GM03348 (cell line): ENCODE results near the gene ITFG1.
"Not testable (repeated sequence)": the region's sequence is repeated elsewhere in the genome, so short reads cannot be mapped to it uniquely, and the experiment has no call there.

Experiments used
- DNase-seq: peaks from one replicate; pipeline ENCODE4 v3.0.0; 2012; ENCODE audit warnings: low spot score

Gene ITFG1

GRCh38 chr16:47236716-47237115 is 224.1 kb downstream of the ITFG1 start:
- no peak for DNase-seq

GRCh38 chr16:47230296-47230695 is 230.6 kb downstream of the ITFG1 start:
- no peak for DNase-seq

- DNase-seq, result no peak
Observed at GRCh38 chr16:47229053-47230050, 231.5 kb downstream of the ITFG1 start.

- DNase-seq, result no peak
Observed at GRCh38 chr16:47228241-47228640, 232.6 kb downstream of the ITFG1 start.

GRCh38 chr16:47213761-47214440 is 247.0 kb downstream of the ITFG1 start:
- no peak for DNase-seq

- DNase-seq, result no peak
Observed at GRCh38 chr16:47211218-47211617, 249.6 kb downstream of the ITFG1 start.

- no peak for DNase-seq
Observed at GRCh38 chr16:47204736-47205504, 255.9 kb downstream of the ITFG1 start.

- not testable (repeated sequence) for DNase-seq
Observed at GRCh38 chr16:47203433-47203832, 257.4 kb downstream of the ITFG1 start.

GRCh38 chr16:47198180-47198575 is 262.7 kb downstream of the ITFG1 start:
- DNase-seq, result no peak

GRCh38 chr16:47197536-47198179 is 263.2 kb downstream of the ITFG1 start:
- peak; percentile 38 for DNase-seq

- no peak for DNase-seq
Observed at GRCh38 chr16:47196457-47196856, 264.4 kb downstream of the ITFG1 start.

- no peak for DNase-seq
Observed at GRCh38 chr16:47182318-47182717, 278.5 kb downstream of the ITFG1 start.

- not testable (repeated sequence) for DNase-seq
Observed at GRCh38 chr16:47181066-47181465, 279.8 kb downstream of the ITFG1 start.

- no peak for DNase-seq
Observed at GRCh38 chr16:47180073-47180472, 280.8 kb downstream of the ITFG1 start.

GRCh38 chr16:47175152-47175551 is 285.7 kb downstream of the ITFG1 start:
- DNase-seq, result no peak

GRCh38 chr16:47162670-47163420 is 298.0 kb downstream of the ITFG1 start:
- no peak for DNase-seq

- no peak for DNase-seq
Observed at GRCh38 chr16:47161464-47161863, 299.4 kb downstream of the ITFG1 start.

- DNase-seq, result no peak
Observed at GRCh38 chr16:47160422-47160821, 300.4 kb downstream of the ITFG1 start.

GRCh38 chr16:47158992-47159391 is 301.9 kb downstream of the ITFG1 start:
- DNase-seq, result no peak

GRCh38 chr16:47156680-47157215 is 304.1 kb downstream of the ITFG1 start:
- no peak for DNase-seq

- not testable (repeated sequence) for DNase-seq
Observed at GRCh38 chr16:47152501-47152900, 308.4 kb downstream of the ITFG1 start.
